Right hindlimb (tissue), 1 donor: Measurements from ENCODE around the gene SLAMF9.

Source experiments
- DNase-seq: peaks from one replicate; pipeline ENCODE4 v3.0.0-alpha.2; 2018

Gene SLAMF9

DNA sequence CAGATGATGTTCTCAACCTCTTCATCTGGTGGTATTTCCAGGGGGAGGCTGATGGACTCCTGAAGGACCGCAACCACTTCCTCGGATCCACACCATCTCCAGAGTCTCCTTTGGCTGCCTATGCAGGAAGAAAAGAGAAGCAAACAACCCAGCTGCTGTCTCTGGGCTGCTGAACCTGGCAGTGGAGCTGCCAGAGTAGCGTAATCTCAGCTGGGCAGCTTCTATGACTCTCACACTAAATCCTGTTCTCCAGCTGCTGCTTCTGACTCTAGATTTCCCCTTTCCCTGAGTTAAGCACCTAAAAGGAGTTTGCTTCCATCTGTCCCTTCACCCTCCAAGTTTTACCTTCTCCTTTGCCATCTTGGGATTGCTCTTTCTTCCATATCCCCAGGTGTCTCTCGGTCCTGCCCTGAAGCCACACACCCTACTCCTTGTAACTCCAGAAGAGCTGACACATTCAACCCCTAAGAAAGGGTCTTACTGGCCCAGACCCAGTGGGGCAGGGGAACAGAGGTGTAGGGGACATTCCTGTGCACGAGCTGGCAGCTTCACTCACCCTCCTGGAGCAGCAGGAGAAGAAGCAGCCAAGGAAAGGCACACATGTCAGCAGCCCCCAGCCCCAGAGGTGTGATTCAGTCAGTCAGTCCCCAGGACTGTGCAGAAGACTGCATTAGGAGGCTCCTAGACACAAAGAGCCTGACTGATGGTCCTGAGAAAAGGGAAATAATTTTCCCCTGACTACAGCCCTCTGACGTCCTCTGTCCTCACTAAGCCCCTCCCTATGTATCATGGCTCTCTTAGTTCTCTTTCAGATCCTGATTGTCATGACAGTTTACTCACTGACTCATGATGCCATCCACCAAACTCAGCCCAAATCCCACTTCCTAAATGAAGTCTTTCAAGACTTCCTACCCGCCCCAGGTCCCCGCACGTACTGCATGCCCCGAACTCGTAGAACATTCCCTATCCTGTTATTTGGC lies at the start of gene SLAMF9:
Gene SLAMF9 (minus strand): TSS at position 702 of the 980 bp plus-strand sequence. CDS start 100 bp downstream, at position 602.
- no peak for DNase-seq

DNA sequence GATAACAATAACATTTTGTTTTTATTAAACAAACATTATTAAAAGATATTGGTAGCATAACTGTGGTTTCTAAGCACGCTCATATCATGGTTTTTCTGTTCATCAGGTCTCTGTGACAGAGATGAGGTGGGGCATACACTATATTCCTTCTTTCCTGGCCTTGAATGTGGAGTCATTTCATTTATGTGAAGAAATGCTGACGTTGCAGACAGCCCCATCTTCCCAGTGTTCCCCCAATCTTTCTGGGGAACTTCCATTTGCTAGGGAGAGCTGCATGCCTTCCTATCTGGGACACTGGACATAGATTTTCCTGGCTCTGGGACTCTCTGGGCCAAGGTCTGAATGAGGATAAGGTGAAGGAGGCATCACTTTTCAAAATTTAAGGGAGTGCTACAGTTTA lies 47.4 kb upstream of the SLAMF9 start:
- no peak for DNase-seq

DNA sequence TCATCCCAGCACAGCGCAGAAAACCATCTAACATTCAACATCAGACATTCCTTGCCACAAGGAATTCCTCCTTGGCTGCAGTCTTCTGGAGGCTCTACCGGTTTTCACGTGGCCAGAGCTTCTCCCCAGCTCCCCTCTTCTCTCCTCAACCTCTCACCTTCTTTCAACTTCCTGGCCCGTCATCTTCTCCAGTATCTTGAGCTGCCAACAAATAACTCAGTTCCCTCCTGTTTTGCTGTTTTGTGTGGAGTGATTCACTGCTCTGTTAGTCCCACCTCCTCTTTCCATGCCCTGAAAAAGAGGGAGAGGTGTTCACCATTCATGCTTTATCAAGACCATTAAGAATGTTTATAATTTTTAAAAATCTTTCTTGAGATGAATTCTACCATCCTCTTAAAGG lies 45.2 kb upstream of the SLAMF9 start:
- no peak for DNase-seq

DNA sequence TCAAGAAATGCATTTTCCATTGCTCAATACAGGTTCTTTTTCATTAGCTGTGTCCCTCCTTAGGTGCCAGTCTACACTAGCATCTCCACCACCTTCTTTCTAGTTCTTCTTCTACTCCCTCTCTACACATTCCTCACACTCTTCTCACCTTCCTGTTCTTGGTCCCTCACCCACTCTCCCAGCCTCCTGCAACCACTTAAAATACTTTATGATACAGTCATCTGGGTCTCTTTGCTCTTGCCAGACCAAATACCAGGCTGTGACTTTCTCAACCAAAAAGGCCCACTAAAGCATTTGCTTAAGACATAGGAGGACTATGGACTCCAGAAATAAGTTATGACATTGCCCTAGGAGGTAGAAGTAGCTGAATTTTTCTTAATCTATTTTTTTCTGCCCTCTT lies 42.6 kb upstream of the SLAMF9 start:
- DNase-seq = no peak

DNA sequence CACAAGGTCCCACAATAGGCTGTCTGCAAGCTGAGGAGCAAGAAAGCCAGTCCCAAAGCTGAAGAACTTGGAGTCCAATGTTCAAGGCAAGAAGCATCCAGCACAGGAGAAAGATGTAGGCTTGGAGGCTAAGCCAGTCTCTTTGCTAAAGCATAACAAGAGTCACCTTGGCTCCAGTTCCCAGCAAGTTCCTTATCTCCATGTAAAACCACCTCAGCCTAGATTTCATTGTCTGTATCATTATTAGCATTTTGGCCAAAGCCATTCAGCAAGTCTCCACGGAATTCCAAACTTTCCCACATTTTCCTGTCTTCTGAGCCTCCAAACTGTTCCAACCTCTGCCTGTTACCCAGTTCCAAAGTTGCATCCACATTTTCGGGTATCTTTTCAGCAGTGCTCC lies 40.9 kb upstream of the SLAMF9 start:
- no peak for DNase-seq

DNA sequence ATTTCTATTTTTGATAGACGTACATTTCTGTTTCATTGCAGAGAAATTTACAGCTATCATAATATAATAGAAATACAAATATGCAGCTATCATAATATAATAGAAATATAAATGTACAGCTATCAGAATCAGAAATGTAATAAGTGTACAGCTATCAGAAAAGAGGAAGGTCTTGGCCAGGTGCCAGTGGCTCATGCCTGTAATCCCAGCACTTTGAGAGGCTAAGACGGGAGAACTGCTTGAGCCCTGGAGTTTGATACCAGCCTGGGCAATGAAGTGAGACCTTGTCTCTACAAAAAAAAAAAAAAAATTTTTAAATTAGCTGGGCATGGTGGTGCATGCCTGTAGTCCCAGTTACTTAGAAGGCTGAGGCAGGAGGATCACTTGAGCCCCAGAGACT lies 39.9 kb upstream of the SLAMF9 start:
- DNase-seq = no peak

DNA sequence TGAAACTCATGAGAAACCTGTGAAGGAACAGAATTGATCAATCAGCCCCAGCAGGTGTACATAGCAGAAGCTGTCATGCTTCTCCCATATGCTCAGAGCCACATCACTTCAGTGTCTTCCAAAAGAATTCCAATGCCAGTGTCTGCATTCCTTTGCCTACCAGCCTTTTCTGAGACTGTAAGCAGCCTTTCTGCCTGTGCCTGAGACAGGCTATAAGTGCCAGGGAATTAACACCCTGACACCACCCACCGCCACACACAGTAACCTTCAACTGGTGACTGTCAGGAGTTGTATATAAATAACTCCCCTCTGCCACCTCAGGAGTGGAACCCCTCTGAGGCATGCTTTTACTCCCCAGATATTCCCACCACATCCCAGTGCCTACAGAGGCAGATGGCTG lies 38.1 kb upstream of the SLAMF9 start:
- no peak for DNase-seq

DNA sequence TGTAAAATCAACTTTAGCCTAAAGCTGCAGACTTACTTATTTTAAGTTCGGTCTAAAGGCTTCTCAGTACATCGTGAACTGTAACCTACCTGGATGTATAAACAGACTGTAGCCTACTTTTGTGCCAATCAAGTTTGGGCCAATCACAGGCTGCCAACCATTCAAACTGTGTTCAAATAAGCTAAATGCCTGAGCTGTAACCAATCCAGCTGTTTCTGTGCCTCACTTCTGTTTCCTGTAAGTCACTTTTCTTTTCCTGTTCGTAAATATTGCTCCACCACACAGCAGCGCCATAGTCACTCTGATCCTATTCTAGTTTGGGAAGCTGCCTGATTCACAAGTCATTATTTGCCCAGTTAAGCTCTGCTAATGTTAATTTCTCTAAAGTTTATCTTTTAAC lies 37.5 kb upstream of the SLAMF9 start:
- DNase-seq = no peak

DNA sequence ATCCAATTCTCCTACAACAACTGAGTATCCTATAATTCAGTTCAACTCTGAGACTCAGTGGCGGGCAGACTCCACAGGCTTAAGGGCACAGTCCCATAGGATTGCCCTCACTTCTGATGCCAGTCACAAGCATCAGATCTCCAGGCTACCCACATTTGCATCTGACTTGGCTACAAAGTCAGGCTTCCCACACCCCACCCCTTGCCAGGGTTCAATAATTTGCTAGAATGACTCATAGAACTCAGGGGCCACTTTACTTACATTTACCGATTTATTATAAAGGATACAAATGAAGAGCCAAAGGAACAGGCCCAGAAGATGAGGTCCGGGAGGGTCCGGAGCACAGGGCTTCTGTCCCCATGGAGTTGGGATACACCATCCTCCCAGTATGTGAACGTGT lies 36.0 kb upstream of the SLAMF9 start:
- no peak for DNase-seq

DNA sequence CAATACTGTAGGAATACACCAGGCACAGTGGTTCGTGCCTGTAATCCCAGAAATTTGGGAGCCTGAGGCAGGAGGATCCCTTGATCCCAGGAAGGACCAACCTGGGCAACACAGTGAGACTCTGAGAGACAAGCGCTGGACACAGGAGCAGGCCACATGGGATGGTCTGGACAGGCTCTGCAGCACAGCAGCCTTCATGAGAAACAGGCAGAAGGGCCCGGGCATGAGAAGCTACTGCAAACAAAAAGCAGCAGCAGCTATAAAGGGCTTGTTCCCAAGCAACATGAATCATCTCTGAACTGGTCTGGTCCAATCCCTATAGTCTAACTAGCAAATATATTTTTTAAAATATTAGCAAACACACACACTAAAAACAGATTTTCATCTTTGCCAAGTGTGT lies 35.5 kb upstream of the SLAMF9 start:
- DNase-seq = no peak

DNA sequence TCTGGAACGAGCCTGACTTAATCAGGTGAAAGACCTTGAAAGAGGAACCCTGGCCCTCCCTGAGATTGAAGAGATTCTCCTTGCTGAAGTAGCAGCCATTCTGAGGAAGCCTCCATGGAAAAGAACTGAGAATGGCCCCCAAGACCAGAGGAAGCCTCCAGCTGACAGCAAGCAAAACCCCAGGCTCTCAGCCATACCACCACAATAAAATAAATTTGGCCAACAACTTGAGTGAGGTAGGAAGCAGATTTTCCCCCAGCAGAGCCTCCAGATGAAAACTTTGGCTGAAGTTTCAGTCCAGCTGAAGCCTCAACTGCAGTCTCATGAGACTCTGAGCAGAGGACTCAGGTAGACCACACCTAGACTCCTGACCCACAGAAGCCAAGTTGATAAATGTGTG lies 34.0 kb upstream of the SLAMF9 start:
- no peak for DNase-seq

DNA sequence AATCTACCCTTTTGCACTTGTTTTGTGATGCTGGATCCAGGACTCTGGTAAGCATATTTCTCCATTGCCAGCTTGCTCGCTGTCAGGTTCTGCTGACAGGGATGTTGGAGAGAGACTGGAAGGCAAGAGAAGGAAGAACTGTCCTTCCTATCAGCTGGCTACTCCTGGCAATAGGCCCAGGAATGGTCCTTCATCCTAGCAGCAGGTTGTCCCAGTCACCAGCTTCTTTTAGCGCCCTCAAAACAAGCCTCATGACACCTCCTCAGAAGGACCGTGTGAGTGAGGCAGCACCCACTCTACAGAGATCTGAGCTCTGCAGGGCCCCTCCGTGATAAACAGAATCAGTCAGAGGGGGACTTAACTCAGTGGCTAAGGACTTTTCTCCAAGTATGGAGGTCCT lies 33.1 kb upstream of the SLAMF9 start:
- no peak for DNase-seq

DNA sequence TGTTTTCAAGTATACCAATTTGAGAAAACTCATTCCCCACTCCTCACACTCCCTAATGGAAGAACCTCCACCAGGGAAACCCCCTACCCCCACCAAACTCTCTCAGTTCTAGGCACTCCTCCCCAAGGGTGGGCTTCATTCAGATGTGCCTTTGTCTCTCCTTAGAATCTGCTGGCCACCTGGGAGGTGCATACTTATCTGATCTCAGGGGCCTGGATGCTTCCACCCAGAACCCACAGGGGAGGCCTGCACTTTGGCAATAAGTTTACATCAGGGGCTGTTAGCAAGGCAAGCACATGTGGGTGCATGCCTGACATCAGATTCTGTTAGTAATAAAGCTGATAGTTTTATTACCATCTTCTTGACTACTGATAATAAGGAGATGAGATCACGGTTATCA lies 32.5 kb upstream of the SLAMF9 start:
- DNase-seq = no peak

DNA sequence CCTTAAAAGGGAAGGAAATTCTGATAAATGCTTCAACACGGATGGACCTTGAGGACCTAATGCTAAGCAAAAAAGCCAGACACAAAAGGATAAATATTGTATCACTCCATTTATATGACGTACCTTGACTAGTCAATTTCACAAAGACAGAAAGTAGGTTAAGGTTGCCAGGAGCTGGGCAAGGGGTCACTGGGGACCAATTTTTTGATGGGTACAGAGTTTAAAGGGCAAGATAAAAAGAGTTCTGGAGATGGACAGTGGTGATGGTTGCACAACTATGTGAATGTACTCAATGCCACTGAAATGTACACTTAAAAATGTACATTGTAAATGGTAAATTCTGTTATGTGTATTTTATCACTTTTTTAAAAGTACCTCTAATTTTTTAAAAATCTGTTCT lies 32.1 kb upstream of the SLAMF9 start:
- DNase-seq = no peak

DNA sequence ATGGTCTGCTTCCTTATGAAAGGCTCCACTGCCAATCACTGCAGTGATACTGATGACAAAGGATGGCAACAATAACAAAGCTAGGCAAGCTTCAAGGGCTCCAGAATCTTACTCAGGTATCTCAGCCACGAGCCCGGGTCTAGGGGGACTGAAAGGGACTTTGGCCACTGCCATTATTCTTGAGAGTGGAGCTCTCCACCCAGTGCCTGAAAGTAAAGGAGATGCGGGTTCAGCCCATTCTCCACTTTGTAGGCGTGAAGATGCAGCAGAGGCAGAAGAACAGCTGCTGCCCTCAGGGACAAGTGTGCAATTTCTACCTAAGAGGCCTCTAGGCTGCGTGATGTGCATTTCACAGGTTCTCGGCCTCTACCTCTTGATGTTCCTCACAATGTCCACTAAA lies 31.4 kb upstream of the SLAMF9 start:
- no peak for DNase-seq

DNA sequence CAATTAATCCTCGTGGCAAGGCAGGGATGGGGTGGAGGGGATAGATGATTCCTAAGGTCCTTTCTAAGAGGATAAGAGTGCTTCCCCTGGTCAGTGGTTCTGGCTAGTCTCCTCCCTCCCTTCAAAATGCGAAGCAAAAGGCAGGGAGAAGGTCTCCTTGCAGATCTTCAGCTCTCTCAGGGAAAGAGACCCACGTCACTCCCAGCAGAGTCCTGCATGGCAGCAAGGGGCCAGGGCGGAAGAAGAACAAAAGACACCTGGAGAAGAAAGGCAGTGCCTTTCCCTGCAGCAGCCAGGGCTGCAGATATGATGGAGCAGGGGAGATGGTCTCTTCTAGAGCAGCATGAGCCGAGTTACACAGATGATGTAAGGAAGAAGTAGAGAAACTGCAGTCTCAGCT lies 29.6 kb upstream of the SLAMF9 start:
- DNase-seq = no peak

DNA sequence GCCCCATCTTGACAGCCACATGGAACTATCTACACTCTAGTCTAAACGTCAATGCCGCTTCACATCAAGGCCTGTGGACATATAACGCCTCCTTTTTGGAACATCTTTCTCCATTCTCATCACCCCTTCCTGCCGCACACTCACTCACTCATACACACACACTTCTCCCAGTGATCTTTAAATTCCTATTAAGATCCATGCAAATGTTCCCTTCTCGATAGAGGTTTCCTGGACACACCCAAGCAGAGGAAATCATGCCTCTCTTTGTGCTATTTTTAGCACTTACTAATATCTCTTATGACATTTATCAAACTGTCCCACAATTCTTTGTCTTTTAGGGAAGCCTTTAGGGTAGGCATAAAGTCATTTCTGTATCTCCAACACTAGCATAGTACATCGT lies 28.2 kb upstream of the SLAMF9 start:
- DNase-seq = no peak

DNA sequence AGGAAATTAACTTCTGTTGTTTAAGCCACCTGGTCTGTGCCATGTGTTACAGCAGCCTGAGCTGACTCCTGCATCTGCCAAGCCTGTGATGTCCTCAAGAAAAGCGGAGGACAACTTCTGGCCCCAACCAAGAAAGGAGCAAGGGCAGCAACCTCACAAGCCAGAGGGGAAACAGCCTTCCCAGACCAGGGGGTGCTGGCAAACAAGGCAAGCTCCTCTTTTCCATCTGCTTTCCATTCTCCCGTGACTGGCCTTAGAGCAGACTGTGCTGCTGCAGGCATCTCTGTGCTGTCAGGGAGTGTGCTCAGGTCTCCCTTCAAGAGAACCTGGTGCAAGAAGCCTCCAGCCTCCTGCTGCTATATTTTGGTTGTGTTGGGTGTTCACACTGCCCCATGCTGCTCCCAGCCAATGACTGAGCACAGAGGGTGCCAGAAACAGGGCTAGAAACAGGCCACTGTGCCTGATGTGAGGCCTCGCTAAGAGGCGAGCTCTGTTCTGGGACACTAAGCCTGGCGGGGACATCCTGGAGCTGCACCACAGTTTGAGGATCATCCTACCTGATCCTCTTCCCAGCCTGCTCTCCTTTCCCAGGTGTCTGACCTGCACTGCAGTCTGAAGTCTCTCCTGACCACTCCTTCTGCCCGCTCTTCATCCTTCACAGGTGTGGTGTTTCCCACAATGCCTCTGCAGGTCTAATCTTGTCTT lies 27.5 kb upstream of the SLAMF9 start:
- DNase-seq = no peak

DNA sequence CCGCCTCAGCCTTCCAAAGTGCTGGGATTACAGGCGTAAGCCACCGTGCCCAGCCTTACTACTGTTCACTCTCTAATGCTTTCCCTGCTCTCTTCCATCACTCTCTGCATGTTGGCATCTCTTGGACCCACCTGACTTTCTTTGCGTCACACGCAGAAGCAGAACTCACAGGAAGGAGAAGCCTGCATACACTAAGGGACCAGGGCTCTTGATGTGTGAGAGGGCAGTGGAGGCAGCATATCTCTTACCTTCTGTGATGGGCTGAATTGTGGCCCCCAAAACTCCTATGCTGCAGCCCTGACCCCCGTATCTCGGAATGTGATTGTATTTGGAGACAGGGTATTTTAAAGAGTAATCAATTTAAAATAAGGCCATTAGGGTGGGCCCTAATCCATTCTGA lies 26.7 kb upstream of the SLAMF9 start:
- no peak for DNase-seq

DNA sequence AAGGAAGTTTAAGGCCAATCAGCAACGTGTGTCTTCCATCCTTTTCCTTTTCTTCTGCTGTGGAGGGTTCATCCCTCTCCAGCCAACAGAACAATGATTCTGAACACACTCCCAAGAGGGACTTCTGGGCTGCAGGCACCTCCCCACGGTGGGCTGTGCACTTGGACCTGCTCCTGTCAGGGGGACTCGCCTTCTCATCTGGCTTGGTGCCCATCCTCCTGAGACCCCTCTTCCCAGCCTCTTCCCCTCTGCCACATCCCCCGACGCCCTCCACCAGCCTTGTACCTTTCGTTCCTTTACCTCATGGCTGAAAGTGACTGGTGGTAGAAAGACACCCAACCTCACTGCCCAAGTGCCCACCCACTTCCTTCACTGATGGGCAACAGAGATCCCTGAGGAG lies 26.0 kb upstream of the SLAMF9 start:
- no peak for DNase-seq

DNA sequence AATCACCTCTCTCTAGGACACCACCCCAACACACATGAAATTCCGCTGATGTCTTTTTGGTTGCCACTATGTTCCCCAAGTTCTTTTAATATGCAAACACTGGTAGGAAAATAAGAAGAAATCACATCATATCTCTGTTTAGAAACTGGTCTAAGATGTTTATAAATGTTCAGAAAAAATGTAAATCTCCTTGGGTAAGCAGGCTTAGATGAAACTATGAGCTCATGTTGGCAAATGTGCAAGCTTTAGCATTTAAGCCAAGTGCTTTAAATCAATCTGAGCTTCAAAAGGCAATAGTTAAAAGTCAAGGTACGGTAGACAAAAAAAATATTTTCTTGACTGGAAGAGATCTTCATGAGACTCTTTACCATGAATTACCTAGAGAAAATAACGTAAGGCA lies 25.2 kb upstream of the SLAMF9 start:
- no peak for DNase-seq

DNA sequence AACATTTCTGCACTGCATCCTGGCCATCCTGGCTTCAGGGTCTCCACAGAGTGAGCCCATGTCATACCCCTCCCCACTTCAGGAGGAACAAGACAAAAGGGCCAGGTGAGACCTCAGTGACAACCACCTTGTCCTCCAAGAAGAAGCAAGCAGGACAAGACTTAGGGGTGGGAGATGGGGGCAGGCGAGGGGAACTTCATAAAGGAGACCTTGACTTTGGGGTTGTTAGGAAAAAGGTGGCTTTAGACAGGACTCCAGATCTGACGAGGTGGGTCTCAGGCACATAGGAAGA lies 24.0 kb upstream of the SLAMF9 start:
- no peak for DNase-seq

DNA sequence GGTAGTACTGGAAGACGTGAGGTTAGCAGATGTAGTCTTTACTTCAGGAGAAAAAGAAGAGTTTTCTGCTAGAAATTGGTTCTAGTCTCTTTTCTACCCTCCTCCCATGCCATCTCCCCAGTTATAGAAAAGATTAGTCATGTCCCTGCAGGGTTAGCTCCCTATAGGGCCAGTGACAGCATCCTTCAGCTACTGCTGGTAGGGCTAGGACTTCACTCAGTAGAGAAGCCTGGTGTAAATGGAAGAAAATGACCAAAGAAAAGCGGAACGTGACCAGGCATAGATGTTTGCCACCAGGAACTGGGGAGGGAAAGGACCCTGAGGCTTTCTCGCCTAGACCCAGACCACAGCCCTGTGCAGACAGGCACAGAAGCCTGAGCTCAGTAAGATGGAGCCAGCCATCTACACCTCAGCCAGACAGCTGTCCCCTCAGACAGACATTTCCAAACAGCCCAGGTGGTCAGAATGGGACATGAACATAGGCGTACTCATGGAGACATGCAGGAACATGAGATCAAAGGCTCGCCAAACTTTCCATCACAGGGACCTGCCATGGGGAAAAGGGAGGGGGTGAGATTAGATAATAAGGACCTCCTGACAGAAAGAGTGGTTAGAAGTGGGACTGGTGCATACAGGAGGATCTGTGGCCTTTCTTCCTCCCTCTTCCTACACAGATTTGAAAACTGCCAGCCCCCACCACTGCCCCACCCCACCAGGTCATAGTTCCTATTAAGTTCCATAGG lies 23.5 kb upstream of the SLAMF9 start:
- DNase-seq = no peak
